ENCODE results near the gene CPNE4.

DNA sequence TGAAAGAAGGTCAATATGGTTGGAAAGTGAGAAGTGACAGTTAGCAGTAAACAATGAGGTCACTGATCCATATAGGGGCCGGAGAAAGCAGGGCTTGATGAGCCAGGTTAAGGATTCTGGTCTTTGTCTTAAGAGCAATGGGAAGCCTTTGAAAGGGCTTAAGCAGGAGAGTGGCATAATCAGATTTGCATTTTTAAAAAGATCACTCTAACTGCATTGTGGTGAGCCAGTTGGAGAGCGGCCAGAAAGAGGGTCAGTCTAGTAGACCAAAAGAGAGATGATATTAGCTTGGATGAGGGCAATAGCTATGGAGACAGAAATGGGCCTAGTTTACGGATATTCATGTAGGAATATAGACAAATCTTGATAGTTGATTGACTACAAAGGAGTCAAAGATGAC lies 46.6 kb downstream of the CPNE4 start:
- TF ChIP-seq TAF1 (IDR thresholded peaks at IDR 0.05; ENCODE audit: borderline replicate concordance, insufficient read depth, low read length), result no peak
- TF ChIP-seq POLR2AphosphoS5 (IDR thresholded peaks at IDR 0.05; ENCODE audit: low read depth, low read length), result no peak
- TF ChIP-seq, protein P1, sequence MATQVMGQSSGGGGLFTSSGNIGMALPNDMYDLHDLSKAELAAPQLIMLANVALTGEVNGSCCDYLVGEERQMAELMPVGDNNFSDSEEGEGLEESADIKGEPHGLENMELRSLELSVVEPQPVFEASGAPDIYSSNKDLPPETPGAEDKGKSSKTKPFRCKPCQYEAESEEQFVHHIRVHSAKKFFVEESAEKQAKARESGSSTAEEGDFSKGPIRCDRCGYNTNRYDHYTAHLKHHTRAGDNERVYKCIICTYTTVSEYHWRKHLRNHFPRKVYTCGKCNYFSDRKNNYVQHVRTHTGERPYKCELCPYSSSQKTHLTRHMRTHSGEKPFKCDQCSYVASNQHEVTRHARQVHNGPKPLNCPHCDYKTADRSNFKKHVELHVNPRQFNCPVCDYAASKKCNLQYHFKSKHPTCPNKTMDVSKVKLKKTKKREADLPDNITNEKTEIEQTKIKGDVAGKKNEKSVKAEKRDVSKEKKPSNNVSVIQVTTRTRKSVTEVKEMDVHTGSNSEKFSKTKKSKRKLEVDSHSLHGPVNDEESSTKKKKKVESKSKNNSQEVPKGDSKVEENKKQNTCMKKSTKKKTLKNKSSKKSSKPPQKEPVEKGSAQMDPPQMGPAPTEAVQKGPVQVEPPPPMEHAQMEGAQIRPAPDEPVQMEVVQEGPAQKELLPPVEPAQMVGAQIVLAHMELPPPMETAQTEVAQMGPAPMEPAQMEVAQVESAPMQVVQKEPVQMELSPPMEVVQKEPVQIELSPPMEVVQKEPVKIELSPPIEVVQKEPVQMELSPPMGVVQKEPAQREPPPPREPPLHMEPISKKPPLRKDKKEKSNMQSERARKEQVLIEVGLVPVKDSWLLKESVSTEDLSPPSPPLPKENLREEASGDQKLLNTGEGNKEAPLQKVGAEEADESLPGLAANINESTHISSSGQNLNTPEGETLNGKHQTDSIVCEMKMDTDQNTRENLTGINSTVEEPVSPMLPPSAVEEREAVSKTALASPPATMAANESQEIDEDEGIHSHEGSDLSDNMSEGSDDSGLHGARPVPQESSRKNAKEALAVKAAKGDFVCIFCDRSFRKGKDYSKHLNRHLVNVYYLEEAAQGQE (IDR thresholded peaks at IDR 0.05; ENCODE audit: insufficient read depth in 1 of 2, low read depth in 2 of 2, low read length in 2 of 2), result no peak
